HG03103 (cell line): Measurements from ENCODE around the gene FUS.
A peak's percentile ranks its signal among the peaks of the same experiment; 100 is the strongest.
"Not testable (repeated sequence)": the region's sequence is repeated elsewhere in the genome, so short reads cannot be mapped to it uniquely, and the experiment has no call there.

Experiments
- ATAC-seq: cut with Tn5 transposase; IDR thresholded peaks from one replicate; pipeline ENCODE4 v1.9.1; 2021; ENCODE audit warnings: low read depth; ENCODE audit not compliant: unreplicated experiment

Gene FUS

DNA sequence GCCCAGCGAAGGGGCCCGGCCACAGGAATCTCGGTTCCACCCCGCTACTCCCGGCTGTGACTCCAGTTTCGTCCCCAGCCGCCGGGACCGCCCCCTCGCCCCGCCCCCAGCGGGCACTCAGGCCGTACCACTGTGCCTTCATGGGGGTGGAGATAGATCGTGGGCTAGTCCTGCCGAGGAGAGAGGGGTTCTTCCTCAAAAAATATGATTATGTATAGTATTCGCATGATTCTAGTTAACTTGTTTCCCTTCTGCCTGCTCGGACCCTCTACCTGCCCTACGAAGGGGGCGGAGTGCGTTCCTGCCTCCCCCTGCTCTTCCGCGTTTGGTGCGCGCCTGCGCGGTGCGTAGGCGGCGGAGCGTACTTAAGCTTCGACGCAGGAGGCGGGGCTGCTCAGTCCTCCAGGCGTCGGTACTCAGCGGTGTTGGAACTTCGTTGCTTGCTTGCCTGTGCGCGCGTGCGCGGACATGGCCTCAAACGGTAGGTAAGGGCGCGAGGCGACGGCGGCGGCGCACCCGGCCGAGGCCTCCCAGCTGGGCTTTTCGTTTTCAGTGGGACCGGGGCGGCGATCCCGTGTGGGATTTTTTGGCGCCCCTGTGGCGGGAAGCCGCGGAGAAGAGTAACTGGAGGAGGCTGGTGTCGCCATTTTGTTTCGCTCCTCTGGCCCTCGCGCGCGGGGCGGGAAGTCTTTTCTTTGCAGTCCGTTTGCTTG is at the start of gene FUS:
Gene FUS, plus strand, starts transcription at position 393 of the 713 bp plus-strand sequence. Its CDS starts 76 bp downstream, at position 469.
- ATAC-seq = peak; percentile 42

DNA sequence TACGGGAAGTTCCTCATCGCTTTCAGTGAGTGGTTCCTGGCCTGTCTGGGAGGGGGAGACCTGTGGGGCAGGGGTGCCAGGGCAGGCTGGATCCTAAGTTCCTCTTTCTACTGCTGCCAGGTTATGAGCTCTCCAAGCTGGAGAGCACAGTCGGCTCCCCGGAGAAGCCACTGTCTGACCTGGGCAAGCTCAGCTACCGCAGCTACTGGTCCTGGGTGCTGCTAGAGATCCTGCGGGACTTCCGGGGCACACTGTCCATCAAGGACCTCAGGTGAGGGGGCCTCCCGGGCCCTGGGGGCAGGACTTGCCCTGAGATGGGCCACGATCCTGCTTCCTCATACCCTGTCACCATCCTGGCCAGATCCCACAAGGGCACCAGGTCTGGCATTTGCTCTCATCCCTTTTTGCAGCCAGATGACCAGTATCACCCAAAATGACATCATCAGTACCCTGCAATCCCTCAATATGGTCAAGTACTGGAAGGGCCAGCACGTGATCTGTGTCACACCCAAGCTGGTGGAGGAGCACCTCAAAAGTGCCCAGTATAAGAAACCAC is 49.5 kb upstream of the FUS start:
- ATAC-seq = no peak

DNA sequence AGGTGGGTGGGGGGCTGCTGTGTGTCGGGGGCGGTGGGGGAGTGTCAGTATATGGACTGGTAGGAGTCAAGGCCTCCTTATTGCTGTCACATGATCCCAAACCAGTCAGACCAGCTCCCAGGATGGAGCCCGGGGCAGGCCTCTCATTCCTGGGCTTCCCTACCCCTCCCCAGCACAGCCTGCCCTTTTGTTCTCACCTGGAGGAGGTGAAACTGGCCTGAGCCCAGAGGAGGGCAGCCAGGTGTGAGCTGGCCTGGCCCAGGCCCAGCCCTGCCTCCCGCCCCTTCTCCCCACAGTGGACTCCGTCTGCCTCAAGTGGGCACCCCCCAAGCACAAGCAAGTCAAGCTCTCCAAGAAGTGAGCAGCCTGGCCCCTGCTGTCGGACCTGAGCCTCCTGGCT is 49.0 kb upstream of the FUS start:
- ATAC-seq = no peak

DNA sequence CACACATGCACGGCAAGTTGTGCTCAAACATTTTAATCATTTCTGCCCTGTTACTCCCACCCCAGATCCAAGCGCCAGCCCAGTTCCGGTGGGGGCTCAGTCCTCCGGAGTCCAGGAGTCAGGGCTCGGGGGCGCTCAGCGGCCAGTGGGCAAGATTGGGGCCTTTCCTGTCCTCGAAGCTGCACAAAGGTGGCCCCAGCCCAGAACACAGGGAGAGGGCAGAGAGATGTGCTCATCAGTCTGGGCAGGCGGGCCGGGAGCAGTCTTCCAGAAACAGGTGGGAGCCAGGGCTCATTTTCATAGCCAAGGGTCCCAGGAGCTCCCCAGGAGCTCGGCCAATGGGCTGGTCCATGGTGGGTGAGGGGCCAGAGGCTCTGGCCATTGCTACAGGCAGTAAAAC is 48.5 kb upstream of the FUS start:
- ATAC-seq = no peak

DNA sequence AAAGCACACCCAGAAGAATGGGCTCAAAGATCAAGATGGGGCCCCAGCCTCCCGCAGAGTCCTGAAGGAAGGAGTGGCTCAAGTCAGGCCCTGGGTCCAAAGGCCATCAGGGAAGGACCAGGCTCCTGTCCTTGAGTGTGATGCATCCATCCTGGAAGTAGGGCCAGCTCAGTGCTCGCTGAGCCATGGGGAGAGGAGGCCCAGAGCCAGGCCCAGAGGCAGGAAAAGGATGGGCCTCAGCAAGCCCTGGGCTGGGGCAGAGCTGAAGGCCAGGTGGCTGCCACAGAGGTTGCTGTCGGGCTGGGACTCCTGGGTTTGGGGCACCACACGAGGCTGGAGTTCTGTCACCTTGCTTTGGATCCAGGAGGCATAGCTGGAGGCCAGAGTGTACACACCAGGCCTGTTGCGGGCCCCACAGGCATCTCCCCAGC is 48.1 kb upstream of the FUS start:
- no peak for ATAC-seq

DNA sequence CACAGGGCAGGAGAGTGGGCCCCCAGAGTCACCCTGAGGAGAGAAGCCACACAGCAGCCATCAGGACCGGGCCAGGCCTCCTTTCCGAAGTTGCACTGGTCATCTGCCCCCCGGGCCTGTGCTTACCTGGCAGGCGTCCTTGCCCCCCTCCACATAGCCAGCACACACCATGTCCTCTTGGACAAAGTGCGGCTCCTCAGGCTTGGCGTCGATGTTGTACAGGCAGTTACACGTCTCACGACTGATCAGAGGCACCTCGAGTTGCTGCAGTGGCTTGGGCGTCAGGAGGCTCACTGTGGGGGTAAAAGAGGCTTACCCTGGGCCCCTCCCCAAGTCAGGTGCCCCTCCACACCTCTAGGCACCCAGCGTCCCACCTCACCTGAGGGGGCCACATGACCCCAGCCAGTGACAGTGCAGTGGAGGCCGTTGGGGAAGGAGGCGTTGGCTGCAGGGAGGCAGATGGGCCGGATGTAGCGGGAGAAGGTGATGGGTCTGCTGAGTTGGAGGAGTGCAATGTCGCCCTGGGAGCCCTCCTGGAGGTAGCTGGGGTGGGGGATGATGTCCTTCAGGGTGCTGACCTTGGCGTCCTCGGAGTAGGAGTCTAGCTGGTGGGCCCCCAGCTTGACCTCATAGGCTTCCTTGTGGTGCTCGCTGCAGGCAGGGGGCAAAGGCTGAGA is 47.5 kb upstream of the FUS start:
- ATAC-seq = no peak

DNA sequence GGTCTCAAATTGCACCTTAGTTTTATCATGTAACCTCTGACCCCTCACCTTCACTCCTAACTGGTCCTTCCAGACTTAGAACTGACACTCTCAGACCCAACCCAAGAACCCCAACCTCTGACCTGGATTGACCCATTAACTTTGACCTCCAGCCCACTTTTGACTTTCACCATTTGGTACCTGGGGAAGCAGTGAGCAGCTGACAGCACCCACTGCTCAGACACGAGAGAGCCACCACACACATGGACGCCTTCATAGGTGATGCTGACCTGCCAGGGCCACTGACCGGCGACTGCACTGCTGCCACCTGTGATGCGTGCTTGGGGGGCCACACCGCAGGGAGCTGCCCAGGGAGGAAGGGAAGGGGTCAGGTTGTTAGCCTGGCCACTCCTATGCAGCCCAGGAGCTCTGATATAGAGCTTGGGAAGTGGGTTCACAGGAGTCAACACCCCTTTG is 46.9 kb upstream of the FUS start:
- no peak for ATAC-seq

DNA sequence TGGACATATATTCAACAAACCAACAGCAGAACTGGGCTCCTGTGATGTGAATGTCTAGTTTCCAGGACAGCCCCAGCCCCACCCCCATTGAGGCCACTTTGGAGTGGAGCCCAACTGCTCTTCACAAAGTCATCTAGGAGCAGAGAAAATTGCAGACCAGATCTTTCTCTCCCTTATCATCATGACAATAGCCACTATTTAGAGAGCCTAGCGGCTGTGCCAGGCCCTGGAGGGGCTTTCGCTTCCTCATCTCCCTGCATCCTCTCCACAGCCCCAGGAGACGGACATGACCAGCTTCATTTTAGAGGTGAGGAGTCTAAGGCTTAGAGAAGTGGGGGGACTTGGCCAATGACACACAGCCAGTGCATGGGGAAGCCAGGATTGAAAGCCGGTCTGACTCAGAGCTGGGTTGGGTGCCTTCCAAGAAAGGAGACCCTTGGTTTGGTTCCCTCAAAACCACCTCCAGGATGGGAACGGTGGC is 45.8 kb upstream of the FUS start:
- ATAC-seq = no peak

DNA sequence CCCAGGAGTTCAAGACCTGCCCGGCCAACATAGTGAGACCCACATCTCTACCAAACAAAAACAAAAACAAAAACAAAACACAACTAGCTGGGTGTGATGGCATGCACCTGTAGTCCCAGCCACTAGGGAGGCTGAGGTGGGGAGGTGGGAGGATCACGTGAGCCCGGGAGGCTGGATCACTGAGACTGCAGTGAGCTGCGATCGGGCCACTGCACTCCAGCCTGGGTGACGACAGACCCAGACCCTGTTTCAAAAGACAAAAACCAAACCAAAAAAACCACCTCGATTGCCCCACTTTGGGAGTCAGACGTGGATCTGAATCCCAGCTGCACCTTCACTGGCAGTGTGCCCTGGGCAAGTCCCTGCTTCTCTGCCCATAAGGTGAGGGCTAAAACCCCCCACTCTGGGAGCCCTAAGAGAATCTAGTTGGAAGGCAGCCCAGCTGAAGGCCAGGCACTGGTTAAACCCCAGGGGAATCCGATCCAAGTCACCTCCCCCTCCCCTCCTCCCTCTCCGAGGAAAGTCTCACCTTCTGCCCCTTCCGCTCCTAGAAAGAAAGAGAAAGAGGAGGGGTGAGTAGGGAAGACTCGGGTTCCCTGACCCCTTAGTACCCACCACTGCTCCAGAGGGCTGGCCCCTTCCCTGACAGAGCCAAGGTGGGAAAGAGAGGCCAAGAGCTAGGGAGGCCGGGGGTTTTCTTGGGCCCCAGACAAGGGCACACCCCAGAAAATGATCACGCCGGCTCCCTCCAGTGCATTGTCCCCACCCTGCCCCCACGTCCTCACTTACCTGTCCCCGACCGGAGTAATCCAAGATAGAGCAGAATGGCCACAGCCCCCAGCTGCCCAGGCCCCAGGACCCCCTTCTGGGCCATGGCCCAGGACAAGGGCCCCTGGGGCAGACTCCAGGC is 45.1 kb upstream of the FUS start:
- no peak for ATAC-seq

DNA sequence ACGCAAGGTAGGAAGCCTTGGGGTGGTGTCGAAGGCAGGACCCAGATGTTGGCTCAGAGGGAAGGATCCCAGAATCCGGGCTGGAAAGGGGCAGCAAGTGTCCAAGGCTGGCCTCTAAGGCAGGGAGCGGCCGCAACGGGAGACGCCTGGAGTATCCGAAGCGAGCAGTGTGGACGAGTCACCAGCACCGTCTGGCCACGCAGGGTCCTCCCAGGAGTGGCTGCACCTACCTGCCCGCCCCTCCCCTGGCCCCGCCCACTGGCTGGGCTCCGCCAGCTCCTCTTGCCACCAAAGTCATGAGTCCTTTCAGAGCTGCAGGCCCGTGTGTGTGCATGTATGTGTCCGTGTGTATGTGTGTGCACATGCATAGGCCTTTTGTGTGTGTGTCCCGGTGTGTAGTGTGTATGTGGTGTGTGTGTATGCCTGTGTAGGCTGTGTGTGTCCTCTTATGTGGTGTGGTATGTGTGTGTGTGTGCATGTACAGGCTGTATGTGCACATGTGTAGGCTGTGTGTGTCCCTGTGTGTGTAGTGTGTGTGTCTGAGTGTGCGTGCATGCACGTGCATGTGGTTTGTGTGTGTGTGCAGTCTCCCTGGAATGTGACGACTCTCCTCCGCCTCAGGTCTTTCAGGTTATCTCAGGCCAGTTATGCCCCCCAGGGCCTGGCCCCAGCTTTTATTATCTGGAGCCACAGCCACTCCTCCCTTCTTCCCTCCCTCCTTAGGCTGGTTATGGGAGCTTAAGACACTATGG is 44.2 kb upstream of the FUS start, which contains the start of gene PRSS8:
Gene PRSS8, minus strand, starts transcription at position 193 of the 752 bp plus-strand sequence. CDS start 229 bp downstream, outside the sequence.
- ATAC-seq = no peak

DNA sequence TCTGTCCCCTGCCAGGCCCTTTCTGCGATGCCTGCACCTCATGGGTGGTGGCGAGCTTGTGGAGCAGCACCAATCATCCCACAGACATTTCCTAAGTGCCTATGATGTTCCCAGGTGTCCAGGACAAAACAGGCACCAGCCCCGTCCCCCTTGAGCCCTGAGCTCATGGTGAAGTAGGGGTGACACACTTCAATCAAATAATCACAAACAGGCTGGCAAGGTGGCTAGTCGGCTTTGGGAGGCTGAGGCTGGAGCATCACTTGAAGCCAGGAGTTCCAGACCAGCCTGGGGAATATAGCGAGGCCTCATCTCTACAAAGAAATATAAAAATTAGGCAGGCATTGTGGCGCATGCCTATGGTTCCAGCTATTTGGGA is 43.7 kb upstream of the FUS start:
- no peak for ATAC-seq

DNA sequence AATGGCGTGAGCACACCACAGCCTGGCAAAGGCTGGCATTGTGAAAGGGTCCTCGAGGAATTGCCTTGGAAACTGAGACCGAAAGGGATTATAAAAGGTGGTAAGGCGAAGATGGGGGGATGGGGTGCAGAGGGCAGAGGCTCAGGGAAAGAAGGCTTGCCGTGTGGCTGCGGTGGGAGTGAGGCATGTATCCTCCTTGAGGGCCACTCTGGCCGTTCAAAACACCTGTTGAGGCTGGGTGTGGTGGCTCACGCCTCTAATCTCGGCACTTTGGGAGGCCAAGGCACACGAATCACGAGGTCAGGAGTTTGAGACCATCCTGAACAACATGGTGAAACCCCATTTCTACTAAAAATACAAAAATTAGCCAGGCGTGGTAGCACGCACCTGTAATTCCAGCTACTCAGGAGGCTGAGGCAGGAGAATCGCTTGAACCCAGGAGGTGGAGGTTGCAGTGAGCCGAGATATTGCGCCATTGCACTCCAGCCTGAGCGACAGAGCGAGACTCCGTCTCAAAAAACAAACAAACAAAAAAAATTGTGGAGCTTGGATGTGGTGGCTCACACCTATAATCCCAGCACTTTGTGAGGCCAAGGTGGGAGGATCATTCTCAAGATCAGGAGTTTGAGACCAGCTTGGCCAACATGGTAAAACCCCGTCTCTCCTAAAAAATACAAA is 43.0 kb upstream of the FUS start:
- not testable (repeated sequence) for ATAC-seq

DNA sequence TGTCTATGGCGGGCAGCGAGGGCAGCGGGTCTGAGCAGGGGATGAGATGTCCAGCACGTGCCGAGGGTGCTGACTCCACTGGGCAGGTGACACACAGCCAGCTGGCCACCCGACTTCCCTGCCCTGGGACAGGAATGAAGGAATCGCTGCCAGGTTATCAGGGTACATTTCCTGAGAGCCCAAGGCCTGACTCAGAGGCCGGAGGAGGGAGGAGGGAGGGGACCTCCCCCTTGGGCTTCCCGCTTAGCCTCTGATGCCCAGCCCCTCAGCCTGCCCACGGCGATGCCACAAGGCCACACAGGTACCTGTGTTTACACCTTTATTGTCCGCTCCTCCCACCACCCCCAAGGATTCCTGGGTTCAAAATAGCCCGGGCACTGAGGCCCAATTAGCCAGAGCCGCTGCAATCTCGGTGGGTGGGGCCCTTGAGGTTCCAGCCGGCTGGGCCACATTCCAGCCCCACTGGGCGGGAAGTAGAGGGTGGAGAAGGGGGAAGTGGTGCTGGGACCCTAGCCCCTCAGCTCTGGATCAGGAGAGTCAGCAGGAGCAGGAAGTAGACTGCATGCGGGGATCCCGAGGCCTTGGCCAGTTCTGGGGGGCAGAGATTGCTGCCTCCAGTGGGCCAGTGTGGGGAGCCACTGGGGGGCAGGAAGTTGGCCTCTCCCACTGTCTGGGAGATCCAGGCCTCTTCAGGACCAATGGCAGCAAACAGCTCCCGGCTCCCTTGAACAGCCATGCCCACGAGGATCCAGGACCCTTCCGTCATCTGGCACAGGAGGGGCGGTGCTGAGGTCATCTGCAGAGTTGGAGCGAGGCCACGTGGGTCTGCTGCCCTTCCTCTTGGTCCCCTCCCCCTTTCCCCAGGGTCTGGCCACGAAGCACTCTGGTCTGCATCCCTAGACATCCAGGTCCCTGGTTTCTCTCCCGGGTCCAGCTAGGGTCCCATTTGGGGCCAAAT is 41.0 kb upstream of the FUS start:
- no peak for ATAC-seq

DNA sequence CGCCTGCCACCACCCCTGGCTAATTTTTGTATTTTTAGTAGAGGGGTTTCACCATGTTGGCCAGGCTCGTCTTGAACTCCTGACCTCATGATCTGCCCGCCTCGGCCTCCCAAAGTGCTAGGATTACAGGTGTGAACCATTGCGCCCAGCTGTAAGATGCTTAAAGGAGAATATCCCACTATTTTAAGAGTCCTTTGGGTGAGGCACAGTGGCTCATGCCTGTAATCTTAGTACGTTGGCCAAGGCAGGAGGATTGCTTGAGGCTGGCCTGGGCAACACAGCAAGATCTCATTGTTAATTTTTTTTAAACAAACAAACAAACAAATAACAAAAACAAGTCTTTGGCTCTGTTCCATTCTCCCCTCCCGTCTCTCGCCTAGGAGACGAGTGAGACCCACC is 38.9 kb upstream of the FUS start:
- not testable (repeated sequence) for ATAC-seq

DNA sequence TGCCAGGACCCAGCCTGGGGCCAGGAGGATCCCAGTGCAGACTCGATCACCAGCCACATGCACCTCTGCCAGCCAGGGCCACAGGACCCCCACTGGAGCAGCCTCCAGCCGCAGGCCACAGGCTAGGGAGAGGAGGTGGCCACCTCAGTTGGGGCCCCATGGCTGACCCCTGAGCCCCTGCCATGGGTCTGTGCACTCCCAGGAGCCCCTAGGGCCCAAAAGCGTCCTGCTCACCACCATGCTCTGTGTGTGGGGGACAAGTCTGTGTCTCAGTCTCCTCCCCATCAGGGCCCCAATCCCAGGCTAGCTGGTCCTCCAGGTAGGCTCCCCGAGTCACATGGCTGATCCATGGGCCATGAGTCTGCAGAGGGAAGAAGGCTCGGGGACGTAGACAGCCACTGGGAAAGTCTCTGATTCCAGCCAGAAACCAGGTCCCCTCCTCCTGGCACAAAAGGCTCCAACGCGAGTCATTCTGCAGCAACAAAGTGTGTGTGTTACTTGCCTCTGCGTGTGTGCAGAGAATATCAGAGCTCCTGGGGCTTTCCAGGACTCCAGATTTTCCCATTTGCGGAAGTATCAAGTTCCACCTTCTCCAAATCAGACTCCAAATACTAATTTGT is 38.3 kb upstream of the FUS start:
- peak; percentile 1 for ATAC-seq

DNA sequence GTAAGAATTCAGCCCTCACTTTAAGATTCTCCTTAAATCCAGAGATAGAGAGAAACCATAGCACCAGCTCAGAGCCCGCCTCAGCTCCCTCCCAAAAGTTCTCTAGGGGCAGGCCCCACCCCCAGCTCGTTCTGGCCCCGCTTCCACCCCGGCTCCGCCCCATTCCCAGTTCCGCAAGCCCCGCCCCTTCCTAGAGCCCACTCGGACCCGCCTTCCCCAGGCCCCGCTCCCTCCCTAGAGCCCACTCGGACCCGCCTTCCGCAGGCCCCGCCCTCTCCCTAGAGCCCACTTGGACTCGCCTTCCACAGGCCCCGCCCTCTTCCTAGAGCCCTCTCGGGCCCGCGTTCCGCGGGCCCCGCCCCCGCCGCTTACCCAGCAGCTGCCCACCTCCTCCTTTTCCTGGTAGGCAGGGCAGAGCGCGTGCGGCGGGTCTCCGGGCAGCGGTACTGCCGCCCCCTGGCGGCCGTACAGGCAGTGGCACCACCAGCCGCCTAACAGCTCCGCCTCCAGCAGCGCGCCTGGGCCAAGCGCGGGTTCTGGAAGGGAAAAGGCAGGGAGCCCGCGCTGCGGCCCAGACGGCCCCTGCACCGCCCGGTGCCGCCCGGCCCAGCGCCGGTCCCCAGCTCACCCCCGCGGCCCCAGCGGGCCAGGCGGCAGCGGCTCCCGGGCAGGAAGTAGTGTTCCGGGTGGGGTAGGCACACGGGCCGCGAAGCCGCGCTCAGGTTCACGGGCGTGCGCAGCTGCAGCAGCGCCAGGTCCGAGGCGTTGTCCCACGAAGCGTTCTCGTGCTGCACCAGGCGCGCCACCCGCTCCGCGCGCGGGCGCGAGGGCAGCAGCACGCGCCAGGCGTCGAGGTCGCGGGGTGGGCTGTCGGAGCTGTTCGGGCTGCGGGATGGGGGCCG is 37.6 kb upstream of the FUS start:
- peak; percentile 83 for ATAC-seq
